ENCODE data around the gene DGKH. TPM values are rescaled to one million over a fixed set of nuclear protein-coding genes. Genes with fewer than 3 reads are reported as not detected.

DGKH gene
- total RNA-seq, 2 experiments from 2014 or later: 6.0 TPM

- ChIA-PET CTCF (interaction anchor here (1.5 kb wide), 1 partner anchor 11 kb away, joined by 3 read pairs; no protein-coding TSS in a partner anchor), POLR2A (no interaction called here)
- H3K27me3 Mint-ChIP-seq: peaks cover 9% of the 10 kb centered on the region
- H3K36me3 Mint-ChIP-seq (ENCODE audit: low read depth): no peaks in the 10 kb centered on the region
- H3K4me1 Mint-ChIP-seq (ENCODE audit: low read depth): no peaks in the 10 kb centered on the region
- no peaks in the 10 kb centered on the region for H3K9me3 ChIP-seq (ENCODE audit: control insufficient read depth in 1 of 2, insufficient read depth in 1 of 2, low read length in 2 of 2)
- ATAC-seq (ENCODE audit: poor library complexity) (no peak), DNase-seq (no peak)
- H3K27me3 ChIP-seq (ENCODE audit: control insufficient read depth in 1 of 2, insufficient read depth in 2 of 2, low read length in 2 of 2): peaks cover 0 to 2% of the 10 kb centered on the region in 2 experiments
- H3K27ac Mint-ChIP-seq: no peak overlapping the region
- H3K9me3 Mint-ChIP-seq: no peaks in the 10 kb centered on the region
- H3K4me1 ChIP-seq (ENCODE audit: insufficient read depth, low read length): no peaks in the 10 kb centered on the region
- intact Hi-C loops (cut with DNase I, micrococcal nuclease): no loop called here
- no peaks in the 10 kb centered on the region for H3K36me3 ChIP-seq (ENCODE audit: insufficient read depth, low read length)
- TF ChIP-seq CTCF (IDR thresholded peaks at IDR 0.05): no peak
- H3K4me3 ChIP-seq (ENCODE audit: low read length): no peak overlapping the region
- no peak overlapping the region for H3K27ac ChIP-seq (ENCODE audit: low read depth in 1 of 2, low read length in 2 of 2)
- no peak overlapping the region for H3K4me3 Mint-ChIP-seq
These were observed 36.7 kb upstream of the DGKH start for GRCh38 chr13:42011601-42012350.

GRCh38 chr13:42014119-42014518 lies 34.3 kb upstream of the DGKH start:
- Mint-ChIP-seq H3K4me3 (no peak overlapping the region), H3K27me3 (peaks cover 9% of the 10 kb centered on the region), H3K27ac (no peak overlapping the region), H3K9me3 (no peaks in the 10 kb centered on the region), H3K36me3 (ENCODE audit: low read depth) (no peaks in the 10 kb centered on the region), H3K4me1 (ENCODE audit: low read depth) (no peaks in the 10 kb centered on the region)
- ATAC-seq (ENCODE audit: poor library complexity) (no peak), DNase-seq (no peak)
- Histone ChIP-seq H3K4me1 (ENCODE audit: insufficient read depth, low read length) (no peaks in the 10 kb centered on the region), H3K9me3 (ENCODE audit: control insufficient read depth in 1 of 2, insufficient read depth in 1 of 2, low read length in 2 of 2) (no peaks in the 10 kb centered on the region), H3K36me3 (ENCODE audit: insufficient read depth, low read length) (no peaks in the 10 kb centered on the region), H3K27ac (ENCODE audit: low read depth in 1 of 2, low read length in 2 of 2) (no peak overlapping the region), H3K27me3 (ENCODE audit: control insufficient read depth in 1 of 2, insufficient read depth in 2 of 2, low read length in 2 of 2) (peaks cover 0 to 2% of the 10 kb centered on the region in 2 experiments), H3K4me3 (ENCODE audit: low read length) (no peak overlapping the region)
- no peak for TF ChIP-seq CTCF (IDR thresholded peaks at IDR 0.05)
- intact Hi-C loops (cut with DNase I, micrococcal nuclease): no loop called here
- POLR2A ChIA-PET: no interaction called here
- CTCF ChIA-PET: no interaction called here

GRCh38 chr13:42017264-42017663 lies 31.2 kb upstream of the DGKH start:
- H3K36me3 Mint-ChIP-seq (ENCODE audit: low read depth): no peaks in the 10 kb centered on the region
- Histone ChIP-seq H3K4me3 (ENCODE audit: low read length) (no peak overlapping the region), H3K9me3 (ENCODE audit: control insufficient read depth in 1 of 2, insufficient read depth in 1 of 2, low read length in 2 of 2) (no peaks in the 10 kb centered on the region), H3K27ac (ENCODE audit: low read depth in 1 of 2, low read length in 2 of 2) (no peak overlapping the region), H3K4me1 (ENCODE audit: insufficient read depth, low read length) (no peaks in the 10 kb centered on the region), H3K27me3 (ENCODE audit: control insufficient read depth in 1 of 2, insufficient read depth in 2 of 2, low read length in 2 of 2) (no peaks in the 10 kb centered on the region), H3K36me3 (ENCODE audit: insufficient read depth, low read length) (no peaks in the 10 kb centered on the region)
- ChIA-PET POLR2A (interaction anchor here (0.7 kb wide), 1 partner anchor 56 kb away, joined by 3 read pairs; no protein-coding TSS in a partner anchor), CTCF (no interaction called here)
- intact Hi-C loops (cut with DNase I, micrococcal nuclease): no loop called here
- H3K4me3 Mint-ChIP-seq: no peak overlapping the region
- DNase-seq (no peak), ATAC-seq (ENCODE audit: poor library complexity) (no peak)
- TF ChIP-seq CTCF (IDR thresholded peaks at IDR 0.05): no peak
- H3K4me1 Mint-ChIP-seq (ENCODE audit: low read depth): no peaks in the 10 kb centered on the region
- no peak overlapping the region for H3K27ac Mint-ChIP-seq
- peaks cover 9% of the 10 kb centered on the region for H3K27me3 Mint-ChIP-seq
- no peaks in the 10 kb centered on the region for H3K9me3 Mint-ChIP-seq
